Fibroblast of skin of left quadriceps (primary cell): ENCODE measurements around the gene CPB2.
A peak's percentile ranks its signal among the peaks of the same experiment; 100 is the strongest.

ENCODE experiments used
- DNase-seq, 2 experiments: peaks; one replicate each; pipeline ENCODE4 v3.0.0-alpha.2; 2013; ENCODE audit warnings: low read depth in 2 of 2

CPB2 gene

DNA sequence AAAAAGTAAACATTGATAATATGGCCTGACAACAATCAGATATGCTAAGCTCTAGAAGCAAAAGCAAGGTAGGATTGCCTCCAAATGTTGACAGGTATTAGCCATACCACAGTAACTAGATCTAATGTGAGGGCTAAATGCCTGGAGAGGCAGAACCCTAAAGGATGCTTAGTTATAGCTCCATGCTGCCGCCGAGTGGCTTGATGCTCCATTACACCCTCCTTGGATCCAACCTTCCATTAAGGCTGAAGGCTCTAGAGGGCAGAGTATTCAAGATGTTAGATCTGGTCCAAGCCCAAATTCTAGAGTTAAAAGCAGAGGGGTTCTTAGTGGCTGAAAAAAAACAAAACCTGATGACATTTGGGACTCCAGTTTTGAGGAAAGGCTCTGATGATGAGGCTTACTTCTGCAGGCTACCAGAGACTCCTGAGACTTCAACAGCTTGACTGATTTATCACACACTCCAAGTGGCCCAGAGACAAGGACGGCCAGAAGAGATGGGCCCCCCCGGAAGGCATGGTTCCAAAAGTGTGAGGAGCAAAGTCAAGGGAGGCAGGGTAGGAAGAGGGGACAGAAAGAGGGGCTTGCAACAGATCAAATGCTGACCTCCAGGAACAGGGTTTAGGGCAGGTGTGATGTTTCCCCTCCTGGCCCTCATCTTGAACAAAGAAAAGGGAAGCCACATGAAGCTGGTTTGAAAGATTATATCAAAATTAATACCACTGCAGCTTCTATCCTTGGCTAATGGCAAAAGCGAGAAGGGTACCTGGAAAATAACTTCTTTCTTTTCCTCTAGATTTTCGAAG lies 21.9 kb upstream of the CPB2 start:
- DNase-seq = peak; percentile 57 to 60

DNA sequence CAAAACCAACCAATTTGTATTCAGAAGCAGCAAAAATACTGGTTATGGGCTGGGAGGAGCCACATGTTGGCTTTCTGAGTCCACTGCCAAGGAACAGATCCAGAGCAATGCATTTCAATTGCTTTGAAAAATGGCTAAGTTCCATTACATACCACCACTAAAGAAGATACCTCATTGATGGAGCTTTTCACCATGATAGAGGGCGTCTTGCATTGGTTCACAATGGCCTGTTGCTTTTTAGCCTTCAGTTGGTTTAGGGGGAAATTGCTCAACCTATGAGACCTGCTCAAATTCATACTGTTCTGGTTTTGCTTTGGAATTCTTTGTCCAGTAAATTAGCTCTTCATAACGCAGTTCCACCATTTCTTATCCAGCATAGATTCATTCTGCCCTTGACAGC lies 21.2 kb upstream of the CPB2 start:
- no peak for DNase-seq

DNA sequence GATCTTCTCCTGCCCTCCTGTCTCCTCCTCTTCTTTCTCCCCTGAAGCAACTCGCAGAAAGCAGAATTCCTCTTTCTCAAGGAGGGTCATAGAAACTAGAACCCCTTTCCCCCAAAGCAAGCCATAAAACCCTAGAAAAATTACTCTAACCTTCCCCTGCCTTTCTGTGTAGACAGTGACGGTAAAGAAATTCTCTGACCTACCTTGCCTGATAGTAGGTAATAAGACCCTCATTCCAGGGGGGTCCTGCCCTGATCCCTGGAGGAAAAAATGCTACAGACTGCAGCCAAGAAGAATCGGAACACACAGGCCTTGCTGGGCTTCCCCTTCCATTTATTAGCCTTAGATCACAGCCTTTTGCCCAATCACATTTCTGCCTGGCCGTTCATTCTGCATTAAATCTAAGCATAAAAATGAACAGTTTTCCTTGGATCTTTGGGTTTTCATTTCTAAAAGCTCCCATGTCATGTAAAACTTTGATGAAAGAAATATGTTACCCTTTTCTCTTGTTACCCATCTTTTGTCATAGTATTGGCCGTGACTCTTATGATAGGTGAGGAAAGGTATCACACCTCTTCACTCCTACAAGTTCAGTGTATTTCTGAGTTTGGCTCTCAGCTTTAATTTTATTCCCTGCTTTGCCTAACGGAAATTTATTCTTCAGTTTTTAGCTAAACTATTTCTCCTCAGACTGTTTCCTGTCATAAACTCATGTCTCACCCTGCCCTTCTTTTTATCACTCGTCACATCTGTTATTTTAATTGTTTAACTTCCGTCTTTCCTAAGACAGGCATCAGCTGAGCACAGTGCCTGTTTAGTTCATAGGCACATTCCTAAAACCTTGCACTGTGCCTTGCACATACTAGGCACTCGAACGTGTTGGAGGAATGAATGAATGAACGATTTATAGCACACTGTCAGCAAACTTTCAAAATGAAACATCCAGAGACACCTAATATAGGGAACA lies 20.4 kb upstream of the CPB2 start:
- DNase-seq = no peak

- no peak for DNase-seq
Observed at GRCh38 chr13:46124531-46124966, 19.7 kb upstream of the CPB2 start.

DNA sequence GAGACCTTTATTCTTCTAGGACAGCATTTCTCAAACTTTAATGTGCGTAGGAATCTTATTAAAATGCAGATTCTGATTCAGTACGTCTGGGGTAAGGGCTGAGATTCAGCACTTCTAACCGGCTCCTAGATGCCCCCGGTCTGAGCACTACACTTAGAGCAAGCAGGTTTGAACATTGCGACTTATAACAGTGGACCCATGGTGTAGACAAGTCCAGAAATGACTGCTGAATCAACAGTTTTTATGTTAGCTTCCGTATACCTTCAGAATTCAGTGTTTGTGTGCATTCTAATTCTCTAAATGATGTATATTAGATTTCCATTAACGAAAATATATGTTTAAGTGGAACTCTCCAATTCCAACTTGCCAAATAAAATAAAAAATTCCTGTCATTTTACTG lies 17.5 kb upstream of the CPB2 start:
- DNase-seq = no peak

DNA sequence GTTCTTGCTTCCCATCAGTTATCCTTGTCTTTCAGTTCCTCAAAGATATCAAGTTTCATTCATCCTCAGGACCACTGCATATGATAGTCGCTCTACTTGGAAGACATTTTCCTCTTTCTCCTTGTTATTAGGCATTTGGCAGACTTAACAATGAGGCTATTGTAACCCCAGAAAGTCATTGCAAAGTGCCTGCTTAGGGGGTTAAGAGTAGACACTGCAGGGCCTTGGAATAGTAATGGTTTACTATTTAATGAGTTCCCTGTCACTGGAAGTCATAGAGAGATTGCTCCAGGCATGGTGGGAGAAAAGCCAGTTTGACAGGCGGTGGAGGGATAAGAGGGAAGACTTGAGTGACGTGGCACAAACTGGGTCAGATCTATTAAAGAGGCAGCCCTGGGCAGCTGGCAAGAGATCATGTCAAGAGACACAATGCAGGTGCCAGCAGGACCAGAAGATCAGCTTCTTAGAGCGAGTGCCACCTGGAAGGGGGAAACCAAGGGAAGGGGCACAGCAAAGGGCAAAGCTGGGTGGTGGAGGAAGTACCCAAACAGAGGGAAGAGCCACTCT lies 16.8 kb upstream of the CPB2 start:
- DNase-seq = no peak

- no peak for DNase-seq
Observed at GRCh38 chr13:46121033-46121432, 16.2 kb upstream of the CPB2 start.

DNA sequence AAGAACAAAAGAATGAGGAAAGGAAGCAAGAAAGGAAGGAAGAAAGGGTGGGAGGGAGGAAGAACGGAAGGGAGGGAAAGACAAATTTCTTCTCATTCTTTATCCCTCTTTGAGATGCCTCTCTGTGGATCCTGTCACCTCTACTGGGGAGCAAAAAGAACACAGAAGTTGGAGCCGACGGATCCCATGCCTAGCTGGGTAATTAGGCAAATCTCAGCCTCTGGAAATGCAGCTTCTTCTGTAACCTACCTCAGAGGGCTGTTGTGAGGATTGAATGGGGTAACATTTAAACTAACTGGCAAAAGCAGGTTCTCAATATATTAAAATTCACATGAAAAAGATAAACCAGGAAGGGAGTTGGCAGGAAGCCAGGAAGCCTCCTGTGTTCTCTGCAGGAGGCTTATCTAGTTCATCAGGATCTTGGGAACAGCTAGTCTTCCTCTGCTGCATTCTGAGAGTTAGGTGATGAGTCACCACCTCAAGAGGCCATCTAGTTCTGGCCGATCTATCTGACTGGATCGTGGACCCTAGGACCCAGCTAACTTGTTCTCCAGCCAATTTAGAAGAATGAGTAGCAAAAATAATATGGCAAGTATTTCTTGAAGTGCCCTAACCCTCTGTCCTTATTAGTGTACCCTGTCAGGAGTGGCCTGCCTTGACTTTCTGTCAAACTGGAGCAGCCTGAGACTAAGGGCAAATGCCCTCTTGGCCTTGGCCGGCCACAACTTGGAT lies 15.2 kb upstream of the CPB2 start:
- DNase-seq = peak; percentile 18 to 19

DNA sequence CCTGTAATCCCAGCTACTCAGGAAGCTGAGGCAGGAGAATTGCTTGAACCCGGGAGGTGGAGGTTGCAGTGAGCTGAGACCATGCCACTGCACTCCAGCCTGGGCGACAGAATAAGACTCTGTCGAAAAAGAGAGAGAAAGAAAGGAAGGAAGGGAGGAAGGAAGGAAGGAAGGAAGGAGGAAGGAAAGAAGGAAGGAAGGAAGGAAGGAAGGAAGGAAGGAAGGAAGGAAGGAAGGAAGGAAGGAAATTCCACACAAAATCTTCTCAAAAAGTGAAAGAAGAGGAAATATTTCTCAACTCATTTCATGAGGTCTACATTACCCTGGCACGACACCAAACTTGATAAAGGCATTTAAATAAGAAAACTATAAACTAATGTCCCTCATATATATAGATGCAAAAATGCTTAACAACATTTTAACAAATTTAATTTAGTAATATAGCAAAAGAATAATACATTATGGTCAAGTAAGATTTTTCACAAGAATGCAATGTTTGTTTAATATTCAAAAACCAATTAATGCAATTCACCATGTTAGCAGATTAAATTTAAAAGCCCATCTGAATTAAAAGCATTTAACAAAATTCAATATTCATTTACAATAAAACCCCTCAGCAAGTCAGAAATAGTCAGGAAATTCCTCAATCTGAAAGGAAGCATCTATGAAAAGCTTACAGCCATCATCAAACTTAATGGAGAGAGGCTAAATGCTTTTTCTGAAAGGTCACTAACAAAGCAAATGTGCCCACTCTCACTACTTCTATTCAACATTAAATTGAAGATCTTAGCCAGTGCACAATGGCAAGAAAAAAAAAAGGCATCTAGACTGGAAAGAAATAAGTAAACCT lies 12.0 kb upstream of the CPB2 start:
- DNase-seq = no peak

GRCh38 chr13:46114613-46115012 lies 9.8 kb upstream of the CPB2 start:
- no peak for DNase-seq

- DNase-seq = no peak
Observed at GRCh38 chr13:46113596-46113995, 8.8 kb upstream of the CPB2 start.

GRCh38 chr13:46111151-46111550 lies 6.3 kb upstream of the CPB2 start:
- no peak for DNase-seq

GRCh38 chr13:46109451-46109850 lies 4.6 kb upstream of the CPB2 start:
- DNase-seq = no peak

- DNase-seq = no peak
Observed at GRCh38 chr13:46106839-46107371, 2.1 kb upstream of the CPB2 start.

GRCh38 chr13:46103037-46103436 lies 1.8 kb downstream of the CPB2 start:
- no peak for DNase-seq

- DNase-seq = no peak
Observed at GRCh38 chr13:46102255-46102605, 2.6 kb downstream of the CPB2 start.

- no peak for DNase-seq
Observed at GRCh38 chr13:46101484-46102254, 3.2 kb downstream of the CPB2 start.

GRCh38 chr13:46101002-46101401 lies 3.8 kb downstream of the CPB2 start:
- no peak for DNase-seq

- no peak for DNase-seq
Observed at GRCh38 chr13:46100191-46100815, 4.5 kb downstream of the CPB2 start.
